PC-9 (cell line): ENCODE data around the gene TOMM70. TPM values are rescaled to one million over a fixed set of nuclear protein-coding genes. Genes with fewer than 3 reads are reported as not detected.

Source experiments
- BruUV-seq: library from RNA; stranded (reverse); fragments of 400-500 nt; replicated peaks from 2 replicates; lab custom pipeline; 2021; lab: Mats Ljungman, UMichigan
- CTCF ChIA-PET: fragments of 300-600 bp; sonication (Branson Sonifier 250); formaldehyde crosslinking; loops from one replicate; lab custom pipeline; 2022; ENCODE audit warnings: antibody characterized with exemption; lab: Charles Lee
- POLR2A ChIA-PET: fragments of 300-600 bp; sonication (Branson Sonifier 250); formaldehyde crosslinking; loops from one replicate; lab custom pipeline; 2022; ENCODE audit warnings: antibody characterized with exemption; ENCODE audit not compliant: unreplicated experiment; lab: Charles Lee
- DNase-seq, 2 experiments: peaks; one replicate each; pipeline versions ENCODE4 v3.0.0 to v3.0.0-alpha.2; 2015 to 2022; ENCODE audit warnings: mixed read lengths in 1 of 2
- H2AFZ ChIP-seq: fragments of 200-600 bp; sonication (generic); 2 replicates; pipeline ENCODE4 v1.8.1; 2017; ENCODE audit warnings: antibody characterized with exemption
- H3F3A ChIP-seq: fragments of 200-600 bp; sonication (generic); 2 replicates; pipeline ENCODE4 v1.8.1; 2017; ENCODE audit warnings: antibody characterized with exemption, mild to moderate bottlenecking, low read depth; ENCODE audit not compliant: insufficient read depth
- H3K27ac ChIP-seq: fragments of 200-600 bp; sonication (generic); 2 replicates; pipeline ENCODE4 v1.6.1; 2016; ENCODE audit warnings: mixed run types
- H3K27me3 ChIP-seq: fragments of 200-600 bp; sonication (generic); 2 replicates; pipeline ENCODE4 v1.6.1; 2016; ENCODE audit warnings: low read depth, mixed run types; ENCODE audit not compliant: insufficient read depth
- H3K36me3 ChIP-seq: fragments of 200-600 bp; sonication (generic); 2 replicates; pipeline ENCODE4 v1.6.1; 2016; ENCODE audit warnings: low read depth, mixed run types
- H3K4me1 ChIP-seq: fragments of 200-600 bp; sonication (generic); replicated peaks from 2 replicates; pipeline ENCODE4 v1.6.1; 2016; ENCODE audit warnings: mixed run types; ENCODE audit not compliant: insufficient read depth
- H3K4me2 ChIP-seq: fragments of 200-600 bp; sonication (generic); 2 replicates; pipeline ENCODE4 v1.6.1; 2017; ENCODE audit warnings: mixed run types
- H3K4me3 ChIP-seq: fragments of 200-600 bp; sonication (generic); 2 replicates; pipeline ENCODE4 v1.6.1; 2016; ENCODE audit warnings: mixed run types
- H3K79me2 ChIP-seq: fragments of 200-600 bp; sonication (generic); 2 replicates; pipeline ENCODE4 v1.6.1; 2017; ENCODE audit warnings: low read depth, mixed run types
- H3K9me2 ChIP-seq: fragments of 200-600 bp; sonication (generic); 2 replicates; pipeline ENCODE4 v1.8.1; 2017; ENCODE audit warnings: mild to moderate bottlenecking; ENCODE audit not compliant: insufficient read depth
- H3K9me3 ChIP-seq: fragments of 200-600 bp; sonication (generic); 2 replicates; pipeline ENCODE4 v1.8.1; 2016; ENCODE audit warnings: low read depth; ENCODE audit not compliant: insufficient read depth
- H4K20me1 ChIP-seq: fragments of 200-600 bp; sonication (generic); 2 replicates; pipeline ENCODE4 v1.8.1; 2017; ENCODE audit not compliant: insufficient read depth
- EZH2 ChIP-seq: fragments of 200-600 bp; sonication (generic); IDR thresholded peaks from 2 replicates; pipeline ENCODE4 v1.8.0; 2017; ENCODE audit warnings: antibody characterized with exemption, low read depth
- intact Hi-C: fragments of 100-400 bp; cut with micrococcal nuclease; formaldehyde crosslinking; loops from one replicate; pipeline ENCODE4 v1.10.0; 2022; ENCODE audit not compliant: unreplicated experiment
- total RNA-seq: library from RNA; stranded (reverse); gene quantifications from 2 replicates; pipeline ENCODE4 v1.2.3, GENCODE V29; 2021
- TF ChIP-seq, protein P1 (sequence below): fragments of 200-600 bp; sonication (generic); conservative IDR thresholded peaks from 2 replicates; pipeline ENCODE4 v1.6.1; 2017; ENCODE audit warnings: mixed run types, antibody characterized with exemption, mild to moderate bottlenecking, moderate library complexity

The TOMM70 gene
- total RNA-seq, 1 experiment from 2014 or later: 65.2 TPM

DNA sequence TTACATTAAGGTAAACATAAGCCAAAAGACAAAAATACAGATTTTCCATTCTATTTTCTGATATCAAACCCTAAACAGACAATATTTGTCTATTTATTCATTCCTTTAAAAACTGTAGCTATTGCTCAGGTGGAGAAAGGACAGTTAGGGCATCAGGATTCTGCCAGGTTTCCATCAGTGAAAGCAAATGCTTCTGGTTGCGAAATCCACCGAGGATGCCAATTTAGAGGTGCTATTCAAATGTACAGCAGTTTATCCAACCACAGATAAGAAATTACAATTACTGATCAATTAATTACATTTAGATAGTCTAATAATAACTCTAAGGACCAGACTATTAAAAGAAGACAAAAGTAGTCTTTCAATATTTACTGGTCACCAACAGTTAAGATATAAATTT is 3.9 kb downstream of the TOMM70 start:
- H4K20me1 ChIP-seq: peaks cover 72% of the 10 kb centered on the region
- no peak overlapping the region for H3K27ac ChIP-seq
- H3K4me2 ChIP-seq: peak overlapping the region; percentile 15; the same call in 1 of the 2 replicates
- H3K9me2 ChIP-seq: no peaks in the 10 kb centered on the region
- CTCF ChIA-PET: no interaction called here
- intact Hi-C loops: no loop called here
- H3K79me2 ChIP-seq: peaks cover 94% of the 10 kb centered on the region
- H3F3A ChIP-seq: peaks cover 9% of the 10 kb centered on the region; the same call in 1 of the 2 replicates
- H3K27me3 ChIP-seq: no peaks in the 10 kb centered on the region
- no peak overlapping the region for H3K4me3 ChIP-seq
- TF ChIP-seq, protein P1, sequence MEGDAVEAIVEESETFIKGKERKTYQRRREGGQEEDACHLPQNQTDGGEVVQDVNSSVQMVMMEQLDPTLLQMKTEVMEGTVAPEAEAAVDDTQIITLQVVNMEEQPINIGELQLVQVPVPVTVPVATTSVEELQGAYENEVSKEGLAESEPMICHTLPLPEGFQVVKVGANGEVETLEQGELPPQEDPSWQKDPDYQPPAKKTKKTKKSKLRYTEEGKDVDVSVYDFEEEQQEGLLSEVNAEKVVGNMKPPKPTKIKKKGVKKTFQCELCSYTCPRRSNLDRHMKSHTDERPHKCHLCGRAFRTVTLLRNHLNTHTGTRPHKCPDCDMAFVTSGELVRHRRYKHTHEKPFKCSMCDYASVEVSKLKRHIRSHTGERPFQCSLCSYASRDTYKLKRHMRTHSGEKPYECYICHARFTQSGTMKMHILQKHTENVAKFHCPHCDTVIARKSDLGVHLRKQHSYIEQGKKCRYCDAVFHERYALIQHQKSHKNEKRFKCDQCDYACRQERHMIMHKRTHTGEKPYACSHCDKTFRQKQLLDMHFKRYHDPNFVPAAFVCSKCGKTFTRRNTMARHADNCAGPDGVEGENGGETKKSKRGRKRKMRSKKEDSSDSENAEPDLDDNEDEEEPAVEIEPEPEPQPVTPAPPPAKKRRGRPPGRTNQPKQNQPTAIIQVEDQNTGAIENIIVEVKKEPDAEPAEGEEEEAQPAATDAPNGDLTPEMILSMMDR: no peak
- no peak for TF ChIP-seq EZH2
- no peak overlapping the region for H2AFZ ChIP-seq
- no peaks in the 10 kb centered on the region for H3K9me3 ChIP-seq
- peaks cover 20% of the 10 kb centered on the region for H3K36me3 ChIP-seq
- DNase-seq: no peak
- BruUV-seq: no TSS peak
- POLR2A ChIA-PET: no interaction called here
- peaks cover 16% of the 10 kb centered on the region for H3K4me1 ChIP-seq

DNA sequence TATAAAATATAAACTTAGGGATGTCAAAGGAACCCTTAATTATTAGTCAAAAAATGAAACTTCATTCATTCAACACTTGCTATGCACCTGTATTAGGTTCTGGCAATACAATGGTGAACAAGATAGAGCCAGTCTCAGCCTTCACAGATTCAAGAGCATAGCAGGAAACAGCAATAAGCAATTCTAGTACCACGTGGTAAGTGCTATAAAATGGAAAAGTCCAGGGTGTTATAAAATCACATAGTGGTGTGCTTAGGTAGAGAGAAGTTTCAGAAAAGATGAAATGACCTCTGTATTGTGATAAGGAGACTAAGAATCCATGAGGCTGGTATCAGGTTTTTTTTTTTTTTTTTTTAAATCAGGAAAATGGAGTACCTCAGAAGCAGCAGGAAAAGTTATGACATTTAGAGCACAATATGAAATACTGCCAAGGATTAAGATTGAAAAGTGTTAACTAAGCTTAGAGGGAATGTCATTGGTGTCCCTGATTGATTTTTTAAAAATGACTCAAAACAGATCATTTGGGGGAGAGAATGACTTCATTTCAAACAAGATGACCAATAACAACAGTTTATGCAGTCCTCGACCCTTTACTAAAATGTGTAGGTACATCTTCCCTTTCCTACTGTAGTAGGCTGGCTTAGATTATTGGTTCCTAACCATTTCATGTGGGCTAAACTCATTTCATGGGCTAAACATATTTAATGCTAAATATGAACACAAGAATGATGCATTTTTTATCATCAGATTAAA is 5.0 kb downstream of the TOMM70 start:
- peaks cover 75% of the 10 kb centered on the region for H4K20me1 ChIP-seq
- ChIA-PET POLR2A (no interaction called here), CTCF (interaction anchor here (0.6 kb wide), 1 partner anchor 366 kb away, joined by 3 read pairs; no protein-coding TSS in a partner anchor)

DNA sequence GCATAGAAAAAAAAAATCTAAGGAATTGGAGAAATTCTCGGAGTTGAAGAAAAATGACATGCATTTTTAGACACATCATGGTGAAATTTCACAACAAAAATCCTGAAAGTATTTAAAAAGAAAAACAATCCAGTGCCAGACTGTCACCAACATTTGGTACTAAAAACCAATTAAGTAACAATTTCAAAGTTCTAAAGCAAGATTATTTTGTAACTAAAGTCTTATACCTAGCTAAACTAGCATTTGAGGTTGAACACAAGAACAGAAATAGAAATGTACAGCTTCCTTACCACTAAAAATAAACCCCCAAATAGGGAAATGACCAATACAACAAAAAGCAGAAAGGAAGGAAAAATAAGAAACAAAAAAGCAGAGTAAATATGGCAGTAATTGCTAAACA is 11.9 kb downstream of the TOMM70 start:
- H3K79me2 ChIP-seq: peaks cover 99% of the 10 kb centered on the region
- no peak for DNase-seq
- ChIA-PET POLR2A (interaction anchor here (0.6 to 0.7 kb wide), 2 partner anchors 55 to 100 kb away, joined by 3 to 5 read pairs; no protein-coding TSS in a partner anchor), CTCF (no interaction called here)
- H3K9me3 ChIP-seq: peaks cover 18% of the 10 kb centered on the region
- intact Hi-C loops: no loop called here
- no peaks in the 10 kb centered on the region for H3K9me2 ChIP-seq
- H4K20me1 ChIP-seq: peaks cover 57% of the 10 kb centered on the region
- no peak overlapping the region for H3K4me2 ChIP-seq
- no peak overlapping the region for H3K4me3 ChIP-seq
- H3K27me3 ChIP-seq: no peaks in the 10 kb centered on the region
- H3K27ac ChIP-seq: no peak overlapping the region
- no peak overlapping the region for H2AFZ ChIP-seq
- TF ChIP-seq, protein P1: no peak
- no peak for TF ChIP-seq EZH2
- no peaks in the 10 kb centered on the region for H3F3A ChIP-seq
- peaks cover 69% of the 10 kb centered on the region for H3K36me3 ChIP-seq
- BruUV-seq: no TSS peak
- H3K4me1 ChIP-seq: peaks cover 4% of the 10 kb centered on the region; the same call in 1 of the 2 replicates

More for the DNA sequence above, 5.0 kb downstream of the TOMM70 start:
- intact Hi-C loops: no loop called here
- Histone ChIP-seq H3F3A (peaks cover 3% of the 10 kb centered on the region; the same call in 1 of the 2 replicates), H3K36me3 (peaks cover 26% of the 10 kb centered on the region), H3K9me2 (no peaks in the 10 kb centered on the region), H3K27ac (no peak overlapping the region), H3K9me3 (no peaks in the 10 kb centered on the region), H3K4me3 (no peak overlapping the region), H2AFZ (no peak overlapping the region), H3K27me3 (no peaks in the 10 kb centered on the region), H3K4me1 (peaks cover 16% of the 10 kb centered on the region), H3K79me2 (peaks cover 100% of the 10 kb centered on the region), H3K4me2 (no peak overlapping the region)
- no peak for DNase-seq
- no TSS peak for BruUV-seq
- TF ChIP-seq, protein P1: no peak
- no peak for TF ChIP-seq EZH2
